IPS-18c (cell line): ENCODE measurements around the gene ONECUT2.
"Not testable (repeated sequence)": the region's sequence is repeated elsewhere in the genome, so short reads cannot be mapped to it uniquely, and the experiment has no call there.

ENCODE experiments used
- H3K4me3 ChIP-seq: 2 replicates; pipeline ENCODE4 v1.7.0; 2013; ENCODE audit warnings: low read depth, mild to moderate bottlenecking, low read length, moderate library complexity; ENCODE audit not compliant: insufficient read depth
- H3K9me3 ChIP-seq: one replicate; pipeline ENCODE4 v1.6.1; 2013; ENCODE audit warnings: mild to moderate bottlenecking, low read length, moderate library complexity; ENCODE audit not compliant: control insufficient read depth, insufficient read depth

The ONECUT2 gene

GRCh38 chr18:57475903-57476302 is 40.7 kb downstream of the ONECUT2 start:
- Histone ChIP-seq H3K9me3 (no peaks in the 10 kb centered on the region), H3K4me3 (no peak overlapping the region)

- no peak overlapping the region for H3K4me3 ChIP-seq
- no peaks in the 10 kb centered on the region for H3K9me3 ChIP-seq
Observed at GRCh38 chr18:57480733-57481132, 45.6 kb downstream of the ONECUT2 start.

DNA sequence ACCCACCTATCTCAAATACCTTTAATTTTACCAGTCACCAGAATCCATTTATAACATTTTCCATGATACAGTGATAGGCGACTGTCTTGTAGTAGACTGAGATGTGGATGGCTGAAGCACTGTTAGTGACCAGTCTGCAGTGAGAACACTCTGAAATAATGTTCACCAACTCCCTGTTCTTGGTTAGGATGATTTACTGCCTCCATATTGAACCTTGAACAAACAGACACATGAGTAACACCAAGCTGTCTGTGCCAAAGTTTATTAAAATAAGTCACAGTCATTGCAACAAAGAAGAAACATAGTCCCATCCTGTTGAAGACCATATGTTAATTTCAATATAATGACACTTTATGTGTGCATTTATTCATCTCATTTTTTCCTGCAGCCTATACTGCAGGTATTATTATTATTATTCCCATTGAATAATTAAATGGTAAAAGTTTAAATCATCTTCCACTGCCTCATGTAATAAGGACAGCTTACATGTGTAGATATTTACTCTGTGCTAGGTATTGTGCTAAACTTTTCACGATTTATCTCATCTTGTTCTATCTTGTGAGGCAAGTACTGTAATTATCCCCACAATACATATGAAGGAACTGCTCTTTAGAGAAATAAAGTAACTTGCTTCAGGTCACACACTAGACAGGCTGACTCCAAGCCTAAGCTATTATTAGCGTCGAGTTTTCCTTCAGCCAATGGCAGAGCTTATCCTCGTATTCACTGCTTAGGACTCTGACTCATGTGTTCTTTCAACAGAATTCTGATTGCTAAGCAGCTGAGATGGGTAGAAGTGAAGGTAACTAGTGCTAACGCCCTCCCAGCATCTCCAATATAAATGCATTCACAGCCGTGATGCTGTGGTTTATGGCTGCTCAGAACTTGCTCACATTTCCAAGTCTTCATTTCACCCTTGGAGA is 62.5 kb downstream of the ONECUT2 start:
- Histone ChIP-seq H3K4me3 (no peak overlapping the region), H3K9me3 (no peaks in the 10 kb centered on the region)

DNA sequence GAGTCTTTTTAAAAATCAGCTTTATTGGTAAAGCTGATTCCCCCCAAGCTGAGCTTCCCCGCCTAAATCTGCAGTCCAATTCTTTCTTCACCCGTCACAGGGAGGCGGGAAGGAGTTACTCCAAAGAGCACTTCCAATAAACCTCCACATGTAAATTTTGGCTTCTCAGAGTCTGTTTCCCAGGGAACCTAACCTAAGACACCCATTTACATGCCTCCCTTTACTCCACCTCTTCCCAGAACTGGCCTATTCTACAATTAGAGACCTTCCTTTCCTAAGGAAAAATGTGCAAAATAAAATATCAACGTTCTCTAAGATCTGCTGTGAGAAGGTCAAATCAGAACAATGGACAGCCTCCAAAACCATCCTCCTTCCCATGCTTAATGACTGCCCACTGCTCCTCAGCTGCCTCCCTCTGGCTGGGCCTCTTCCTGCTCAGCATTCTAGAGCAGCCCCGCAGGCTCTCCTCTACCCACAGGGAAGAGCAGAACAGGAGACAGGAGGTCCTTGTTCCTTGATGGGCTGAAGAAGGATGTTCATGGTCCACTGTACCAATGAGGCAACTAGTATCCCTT is 63.6 kb downstream of the ONECUT2 start:
- Histone ChIP-seq H3K9me3 (no peaks in the 10 kb centered on the region), H3K4me3 (no peak overlapping the region)

- H3K4me3 ChIP-seq = no peak overlapping the region
- H3K9me3 ChIP-seq = no peaks in the 10 kb centered on the region
Observed at GRCh38 chr18:57502624-57503023, 67.5 kb downstream of the ONECUT2 start.

DNA sequence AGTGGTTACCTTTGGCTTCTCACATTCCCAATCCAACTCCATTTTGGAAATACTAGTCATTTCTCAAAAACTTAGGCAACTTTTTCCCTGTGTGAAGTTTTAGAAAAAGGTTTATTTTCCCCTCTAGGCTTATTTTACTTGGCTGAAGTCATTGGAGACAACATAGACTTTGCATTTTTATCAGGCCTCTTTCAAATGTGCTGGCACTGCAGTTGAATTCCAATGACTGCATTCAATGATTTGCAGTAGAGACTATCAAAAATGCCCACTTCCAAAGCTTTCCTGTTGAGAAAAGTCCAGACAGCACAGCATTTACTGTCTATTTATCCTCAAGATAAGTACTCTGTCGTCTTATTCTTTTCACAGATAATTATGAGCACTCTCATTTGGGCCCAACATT is 70.1 kb downstream of the ONECUT2 start:
- no peak overlapping the region for H3K4me3 ChIP-seq
- H3K9me3 ChIP-seq = no peaks in the 10 kb centered on the region

DNA sequence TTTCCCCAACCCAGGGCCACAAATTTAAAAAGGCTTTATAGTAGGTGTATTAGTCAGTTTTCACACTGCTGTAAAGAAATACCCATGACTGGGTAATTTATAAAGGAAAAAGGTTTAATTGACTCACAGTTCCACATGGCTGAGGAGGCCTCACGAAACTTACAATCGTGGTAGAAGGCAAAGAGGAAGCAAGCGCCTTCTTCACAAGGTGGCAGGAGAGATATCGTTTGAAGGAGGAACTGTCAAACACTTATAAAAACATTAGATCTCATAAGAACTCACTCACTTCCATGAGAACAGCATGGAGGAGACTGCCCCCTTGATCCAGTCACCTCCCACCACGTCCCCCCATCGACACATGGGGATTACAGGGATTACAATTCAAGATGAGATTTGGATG is 80.9 kb downstream of the ONECUT2 start:
- H3K4me3 ChIP-seq = no peak overlapping the region
- H3K9me3 ChIP-seq = no peaks in the 10 kb centered on the region

GRCh38 chr18:57518533-57518932 is 83.4 kb downstream of the ONECUT2 start:
- no peaks in the 10 kb centered on the region for H3K9me3 ChIP-seq
- no peak overlapping the region for H3K4me3 ChIP-seq

- H3K9me3 ChIP-seq = no peaks in the 10 kb centered on the region
- no peak overlapping the region for H3K4me3 ChIP-seq
Observed at GRCh38 chr18:57519668-57520424, 84.7 kb downstream of the ONECUT2 start.

GRCh38 chr18:57522348-57522747 is 87.2 kb downstream of the ONECUT2 start:
- H3K9me3 ChIP-seq, H3K4me3 ChIP-seq: not testable (repeated sequence)

DNA sequence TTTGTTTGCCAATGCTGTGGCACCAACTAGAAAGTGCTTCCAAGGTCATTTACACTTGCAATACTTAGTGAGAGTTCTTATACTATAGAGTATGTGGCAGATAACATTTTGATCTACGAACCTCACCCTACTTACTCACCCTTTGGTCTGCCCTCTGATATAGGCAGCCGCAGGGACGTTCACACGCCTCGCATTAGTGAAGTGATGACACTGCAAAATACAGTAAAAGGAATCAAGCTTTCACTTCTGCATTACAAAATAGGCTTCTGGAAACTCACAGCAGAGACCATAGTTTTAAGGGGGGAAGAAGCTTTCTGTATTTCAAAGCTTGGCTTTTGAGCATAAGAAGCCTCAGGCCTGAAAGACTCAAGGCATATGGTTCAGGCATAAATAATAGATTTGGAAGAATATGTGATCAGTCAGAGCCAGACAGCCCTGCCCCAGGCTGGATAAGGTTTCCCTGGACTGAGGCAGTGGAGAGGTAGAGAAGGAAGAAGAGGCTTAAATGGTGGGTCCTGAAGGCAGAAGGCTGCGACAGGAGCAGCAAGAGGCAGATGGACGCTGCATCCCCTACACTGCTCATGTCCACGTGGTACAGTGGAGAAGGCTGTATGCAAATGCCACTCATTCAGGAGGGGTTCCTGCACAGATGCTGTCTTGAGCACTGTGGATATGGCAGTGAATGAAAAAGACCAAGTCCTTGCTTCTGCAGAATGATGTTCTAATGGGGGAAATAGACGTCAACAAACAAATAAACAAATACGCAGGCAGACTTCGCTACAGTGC is 88.2 kb downstream of the ONECUT2 start:
- Histone ChIP-seq H3K4me3 (no peak overlapping the region), H3K9me3 (no peaks in the 10 kb centered on the region)

DNA sequence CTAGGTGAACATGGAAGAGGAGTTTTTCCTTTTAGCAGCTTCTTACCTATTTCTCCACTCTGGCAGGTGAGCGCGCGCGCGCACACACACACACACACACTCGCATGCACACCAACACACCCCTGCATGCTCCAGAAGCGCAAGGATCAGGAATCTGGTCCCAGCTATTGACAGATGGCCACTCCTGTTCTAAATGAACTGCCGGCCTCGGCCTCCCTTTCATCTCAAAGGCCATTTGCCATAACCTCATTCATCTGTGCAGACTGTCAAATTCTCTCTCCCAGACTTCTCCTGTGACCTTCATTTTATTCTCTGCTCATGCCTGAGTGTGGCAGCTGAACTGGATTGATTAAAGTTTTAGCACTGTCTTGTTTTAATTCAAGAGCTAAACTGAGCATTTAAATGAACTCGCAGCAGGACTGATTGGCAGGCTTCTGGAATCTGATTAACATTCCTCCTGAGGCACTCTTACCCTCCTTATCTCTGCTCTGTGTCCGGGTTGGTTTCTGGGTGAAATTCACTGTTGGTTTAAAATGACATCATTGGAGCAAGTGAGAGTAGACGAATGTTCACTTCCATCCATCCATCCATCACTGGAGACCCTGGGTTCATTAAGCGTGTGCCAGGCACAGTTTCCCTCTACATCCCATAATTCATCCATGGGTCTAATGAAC is 92.5 kb downstream of the ONECUT2 start:
- no peaks in the 10 kb centered on the region for H3K9me3 ChIP-seq
- no peak overlapping the region for H3K4me3 ChIP-seq

DNA sequence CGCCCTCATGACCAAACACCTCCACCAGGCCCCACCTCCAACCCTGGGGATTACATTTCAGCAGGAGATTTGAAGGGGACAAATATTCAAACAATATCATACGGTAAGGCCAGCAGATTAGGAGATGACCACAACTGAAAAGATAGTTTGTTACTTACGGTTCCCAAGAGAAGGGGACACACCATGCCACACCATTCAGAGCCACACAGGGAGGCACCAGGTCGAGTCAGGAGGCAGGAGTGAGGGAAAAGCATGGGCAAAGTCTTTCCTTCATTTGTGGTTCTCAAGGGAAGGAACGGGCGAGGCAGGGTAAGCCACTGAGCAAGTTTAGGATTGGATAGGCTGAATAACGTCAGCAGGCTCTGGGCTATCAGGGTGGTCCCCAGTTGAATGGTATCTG is 94.0 kb downstream of the ONECUT2 start:
- no peaks in the 10 kb centered on the region for H3K9me3 ChIP-seq
- H3K4me3 ChIP-seq = no peak overlapping the region

GRCh38 chr18:57533006-57533867 is 98.1 kb downstream of the ONECUT2 start:
- Histone ChIP-seq H3K4me3 (no peak overlapping the region), H3K9me3 (no peaks in the 10 kb centered on the region)

DNA sequence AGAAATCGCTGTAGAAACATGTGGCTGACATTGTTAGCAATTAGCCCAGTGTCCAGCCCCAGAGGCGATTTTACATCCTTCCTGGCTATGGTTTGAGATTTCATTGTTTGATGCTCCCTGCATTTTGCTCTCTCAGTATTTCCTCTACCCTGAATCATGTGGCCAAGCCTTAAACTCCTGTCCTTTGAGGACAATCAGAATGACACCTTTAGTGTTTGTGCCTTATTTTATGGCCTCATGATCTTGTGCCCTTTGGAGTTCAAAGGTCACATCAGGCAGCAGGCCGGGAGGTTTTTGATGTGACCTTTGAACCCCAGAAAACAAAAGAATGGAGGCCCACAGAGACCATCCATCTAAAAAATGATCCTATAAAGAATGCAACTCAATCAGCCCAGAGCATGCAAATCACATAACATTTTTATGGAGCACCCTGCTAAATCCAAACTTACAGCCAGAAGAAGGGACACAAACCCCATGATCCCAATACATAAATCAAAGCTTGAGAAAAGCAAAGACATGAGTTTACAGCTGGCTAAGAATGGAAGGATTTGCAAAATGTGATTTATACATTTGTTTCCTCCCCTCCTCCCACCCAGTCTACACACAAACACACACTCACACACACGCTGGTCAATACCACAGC is 98.8 kb downstream of the ONECUT2 start:
- H3K9me3 ChIP-seq = no peaks in the 10 kb centered on the region
- no peak overlapping the region for H3K4me3 ChIP-seq

- no peaks in the 10 kb centered on the region for H3K9me3 ChIP-seq
- H3K4me3 ChIP-seq = no peak overlapping the region
Observed at GRCh38 chr18:57534511-57534909, 99.3 kb downstream of the ONECUT2 start.
